ENCODE results near the gene ADAMTS14.
A peak's percentile ranks its signal among the peaks of the same experiment; 100 is the strongest.

ADAMTS14 gene

GRCh38 chr10:70669015-70669414 is 3.3 kb upstream of the ADAMTS14 start:
- no peak for DNase-seq (ENCODE audit: low read depth)
- no peaks in the 10 kb centered on the region for H3K27me3 ChIP-seq (replicated peaks; ENCODE audit: control insufficient read depth, insufficient read depth, low read length)
- peaks cover 30% of the 10 kb centered on the region for H3K4me1 ChIP-seq (ENCODE audit: control insufficient read depth, insufficient read depth, low read length)
- no peaks in the 10 kb centered on the region for H3K9me3 ChIP-seq (ENCODE audit: control insufficient read depth, low read length)
- no peak overlapping the region for H3K9ac ChIP-seq (ENCODE audit: low read length)
- no peak overlapping the region for H3K4me3 ChIP-seq (ENCODE audit: low read length)
- no peaks in the 10 kb centered on the region for H3K36me3 ChIP-seq (ENCODE audit: control insufficient read depth, insufficient read depth, low read length, severe bottlenecking)

GRCh38 chr10:70669732-70670317 is 2.5 kb upstream of the ADAMTS14 start:
- Histone ChIP-seq H3K9me3 (ENCODE audit: control insufficient read depth, low read length) (no peaks in the 10 kb centered on the region), H3K27me3 (replicated peaks; ENCODE audit: control insufficient read depth, insufficient read depth, low read length) (no peaks in the 10 kb centered on the region), H3K9ac (ENCODE audit: low read length) (no peak overlapping the region), H3K36me3 (ENCODE audit: control insufficient read depth, insufficient read depth, low read length, severe bottlenecking) (no peaks in the 10 kb centered on the region), H3K4me3 (ENCODE audit: low read length) (no peak overlapping the region), H3K4me1 (ENCODE audit: control insufficient read depth, insufficient read depth, low read length) (peaks cover 27% of the 10 kb centered on the region)
- no peak for DNase-seq (ENCODE audit: low read depth)

- Histone ChIP-seq H3K4me3 (ENCODE audit: low read length) (peak overlapping the region; percentile 76), H3K4me1 (ENCODE audit: control insufficient read depth, insufficient read depth, low read length) (peaks cover 21% of the 10 kb centered on the region), H3K9me3 (ENCODE audit: control insufficient read depth, low read length) (no peaks in the 10 kb centered on the region), H3K27me3 (replicated peaks; ENCODE audit: control insufficient read depth, insufficient read depth, low read length) (no peaks in the 10 kb centered on the region), H3K36me3 (ENCODE audit: control insufficient read depth, insufficient read depth, low read length, severe bottlenecking) (no peaks in the 10 kb centered on the region), H3K9ac (ENCODE audit: low read length) (peak overlapping the region; percentile 41)
- DNase-seq (ENCODE audit: low read depth), result no peak
Observed at GRCh38 chr10:70671619-70672164, 614 bp upstream of the ADAMTS14 start.

GRCh38 chr10:70673043-70673928 is 980 bp downstream of the ADAMTS14 start:
- peak overlapping the region; percentile 76 for H3K4me3 ChIP-seq (ENCODE audit: low read length)
- H3K27me3 ChIP-seq (replicated peaks; ENCODE audit: control insufficient read depth, insufficient read depth, low read length), result no peaks in the 10 kb centered on the region
- H3K4me1 ChIP-seq (ENCODE audit: control insufficient read depth, insufficient read depth, low read length), result peaks cover 21% of the 10 kb centered on the region
- no peaks in the 10 kb centered on the region for H3K9me3 ChIP-seq (ENCODE audit: control insufficient read depth, low read length)
- peak overlapping the region; percentile 11 for H3K9ac ChIP-seq (ENCODE audit: low read length)
- DNase-seq (ENCODE audit: low read depth), result peak; percentile 94
- H3K36me3 ChIP-seq (ENCODE audit: control insufficient read depth, insufficient read depth, low read length, severe bottlenecking), result no peaks in the 10 kb centered on the region

GRCh38 chr10:70673929-70674559 is 1.7 kb downstream of the ADAMTS14 start:
- Histone ChIP-seq H3K27me3 (replicated peaks; ENCODE audit: control insufficient read depth, insufficient read depth, low read length) (no peaks in the 10 kb centered on the region), H3K4me1 (ENCODE audit: control insufficient read depth, insufficient read depth, low read length) (peaks cover 25% of the 10 kb centered on the region), H3K9me3 (ENCODE audit: control insufficient read depth, low read length) (no peaks in the 10 kb centered on the region), H3K36me3 (ENCODE audit: control insufficient read depth, insufficient read depth, low read length, severe bottlenecking) (no peaks in the 10 kb centered on the region), H3K4me3 (ENCODE audit: low read length) (no peak overlapping the region), H3K9ac (ENCODE audit: low read length) (peak overlapping the region; percentile 23)
- DNase-seq (ENCODE audit: low read depth), result no peak

GRCh38 chr10:70674560-70675495 is 2.5 kb downstream of the ADAMTS14 start:
- Histone ChIP-seq H3K4me1 (ENCODE audit: control insufficient read depth, insufficient read depth, low read length) (peaks cover 32% of the 10 kb centered on the region), H3K4me3 (ENCODE audit: low read length) (no peak overlapping the region), H3K9ac (ENCODE audit: low read length) (peak overlapping the region; percentile 23), H3K27me3 (replicated peaks; ENCODE audit: control insufficient read depth, insufficient read depth, low read length) (no peaks in the 10 kb centered on the region), H3K9me3 (ENCODE audit: control insufficient read depth, low read length) (no peaks in the 10 kb centered on the region), H3K36me3 (ENCODE audit: control insufficient read depth, insufficient read depth, low read length, severe bottlenecking) (no peaks in the 10 kb centered on the region)
- no peak for DNase-seq (ENCODE audit: low read depth)

GRCh38 chr10:70675496-70676161 is 3.3 kb downstream of the ADAMTS14 start:
- H3K4me3 ChIP-seq (ENCODE audit: low read length), result no peak overlapping the region
- no peaks in the 10 kb centered on the region for H3K27me3 ChIP-seq (replicated peaks; ENCODE audit: control insufficient read depth, insufficient read depth, low read length)
- H3K9me3 ChIP-seq (ENCODE audit: control insufficient read depth, low read length), result no peaks in the 10 kb centered on the region
- H3K36me3 ChIP-seq (ENCODE audit: control insufficient read depth, insufficient read depth, low read length, severe bottlenecking), result no peaks in the 10 kb centered on the region
- no peak for DNase-seq (ENCODE audit: low read depth)
- H3K4me1 ChIP-seq (ENCODE audit: control insufficient read depth, insufficient read depth, low read length), result peaks cover 35% of the 10 kb centered on the region
- H3K9ac ChIP-seq (ENCODE audit: low read length), result no peak overlapping the region

- H3K36me3 ChIP-seq (ENCODE audit: control insufficient read depth, insufficient read depth, low read length, severe bottlenecking), result no peaks in the 10 kb centered on the region
- H3K9ac ChIP-seq (ENCODE audit: low read length), result no peak overlapping the region
- no peaks in the 10 kb centered on the region for H3K27me3 ChIP-seq (replicated peaks; ENCODE audit: control insufficient read depth, insufficient read depth, low read length)
Observed at GRCh38 chr10:70676511-70676910, 4.2 kb downstream of the ADAMTS14 start.

GRCh38 chr10:70677016-70677415 is 4.7 kb downstream of the ADAMTS14 start:
- no peak for DNase-seq (ENCODE audit: low read depth)
- Histone ChIP-seq H3K9ac (ENCODE audit: low read length) (no peak overlapping the region), H3K27me3 (replicated peaks; ENCODE audit: control insufficient read depth, insufficient read depth, low read length) (no peaks in the 10 kb centered on the region), H3K4me1 (ENCODE audit: control insufficient read depth, insufficient read depth, low read length) (peaks cover 32% of the 10 kb centered on the region), H3K9me3 (ENCODE audit: control insufficient read depth, low read length) (no peaks in the 10 kb centered on the region), H3K4me3 (ENCODE audit: low read length) (no peak overlapping the region), H3K36me3 (ENCODE audit: control insufficient read depth, insufficient read depth, low read length, severe bottlenecking) (no peaks in the 10 kb centered on the region)

More at GRCh38 chr10:70676511-70676910, 4.2 kb downstream of the ADAMTS14 start:
- Histone ChIP-seq H3K9me3 (ENCODE audit: control insufficient read depth, low read length) (no peaks in the 10 kb centered on the region), H3K4me1 (ENCODE audit: control insufficient read depth, insufficient read depth, low read length) (peaks cover 35% of the 10 kb centered on the region), H3K4me3 (ENCODE audit: low read length) (no peak overlapping the region)
- DNase-seq (ENCODE audit: low read depth), result no peak

- no peaks in the 10 kb centered on the region for H3K27me3 ChIP-seq (replicated peaks; ENCODE audit: control insufficient read depth, insufficient read depth, low read length)
- no peaks in the 10 kb centered on the region for H3K36me3 ChIP-seq (ENCODE audit: control insufficient read depth, insufficient read depth, low read length, severe bottlenecking)
- H3K9ac ChIP-seq (ENCODE audit: low read length), result no peak overlapping the region
- no peak for DNase-seq (ENCODE audit: low read depth)
- no peak overlapping the region for H3K4me3 ChIP-seq (ENCODE audit: low read length)
- H3K9me3 ChIP-seq (ENCODE audit: control insufficient read depth, low read length), result no peaks in the 10 kb centered on the region
- H3K4me1 ChIP-seq (ENCODE audit: control insufficient read depth, insufficient read depth, low read length), result peaks cover 31% of the 10 kb centered on the region
Observed at GRCh38 chr10:70677620-70678249, 5.4 kb downstream of the ADAMTS14 start.

Data from adipocyte (in vitro differentiated cells).